H1 (cell line): ENCODE results near the gene C1orf21.

Source experiments
- CBX8 ChIP-seq: fragments of 300-800, 300-1000 bp; sonication (generic); IDR thresholded peaks from 2 replicates; pipeline ENCODE4 v1.7.1; 2016; ENCODE audit warnings: low read depth, low read length, borderline replicate concordance
- CHD2 ChIP-seq: IDR thresholded peaks from 2 replicates; pipeline ENCODE4 v1.6.1; 2012; ENCODE audit warnings: low read length, improper control_type of control experiment
- CTCF ChIP-seq, 3 experiments: IDR thresholded peaks; 1 replicate in 2 of 3; 2 replicates in 1 of 3; pipeline versions ENCODE4 v1.5.1 to v1.6.1; 2011; ENCODE audit warnings: low read length in 3 of 3, mild to moderate bottlenecking in 3 of 3, inconsistent platforms in 2 of 3, low read depth in 1 of 3, moderate library complexity in 1 of 3; ENCODE audit not compliant: insufficient read depth in 1 of 3; ENCODE audit errors: control extremely low read depth in 1 of 3
- KDM1A ChIP-seq: fragments of 200-600, 300-600 bp; sonication (generic); IDR thresholded peaks from 2 replicates; pipeline ENCODE4 v1.7.1; 2016; ENCODE audit warnings: mild to moderate bottlenecking, low read length, borderline replicate concordance
- MAX ChIP-seq: IDR thresholded peaks from 2 replicates; pipeline ENCODE4 v1.6.1; 2012; ENCODE audit warnings: inconsistent platforms
- POLR2A ChIP-seq, 2 experiments: IDR thresholded peaks; 1 replicate in 1 of 2; 2 replicates in 1 of 2; pipeline ENCODE4 v1.6.1; 2011; ENCODE audit warnings: low read depth in 2 of 2, low read length in 2 of 2, mild to moderate bottlenecking in 2 of 2; ENCODE audit errors: control extremely low read depth in 1 of 2
- SIN3A ChIP-seq, 2 experiments: IDR thresholded peaks in 1 of 2; conservative IDR thresholded peaks in 1 of 2; 2 replicates each; pipeline ENCODE4 v1.6.1; 2011 to 2012; ENCODE audit warnings: low read length in 2 of 2, improper control_type of control experiment in 1 of 2, low read depth in 1 of 2, mild to moderate bottlenecking in 1 of 2
- SUZ12 ChIP-seq: fragments of 200-600 bp; sonication (generic); IDR thresholded peaks from 2 replicates; pipeline ENCODE4 v1.6.1; 2012; ENCODE audit warnings: mild to moderate bottlenecking, inconsistent platforms, low read length, moderate library complexity, mixed read lengths
- YY1 ChIP-seq: IDR thresholded peaks from 2 replicates; pipeline ENCODE4 v1.6.1; 2011; ENCODE audit warnings: low read depth, mild to moderate bottlenecking, low read length

GRCh38 chr1:184494929-184495328 is 108.1 kb downstream of the C1orf21 start:
- TF ChIP-seq CTCF (IDR thresholded peaks at IDR 0.05; ENCODE audit: control extremely low read depth in 1 of 3, insufficient read depth in 1 of 3, low read depth in 1 of 3, low read length in 3 of 3) (no peak), CHD2 (no peak), POLR2A (IDR thresholded peaks at IDR 0.05; ENCODE audit: control extremely low read depth in 1 of 2, low read depth in 2 of 2, low read length in 2 of 2) (no peak), KDM1A (no peak), CBX8 (no peak), SUZ12 (no peak), MAX (no peak), YY1 (no peak), SIN3A (conservative IDR thresholded peaks at IDR 0.05 in 1 of 2, IDR thresholded peaks at IDR 0.05 in 1 of 2; ENCODE audit: low read depth in 1 of 2, low read length in 2 of 2) (no peak)
